DND-41 (cell line): ENCODE data around the gene TREM2.

Source experiments
- ATAC-seq: fragments of 200-7000 bp; cut with Tn5 transposase; 3 replicates; pipeline ENCODE4 v1.9.1; 2021; ENCODE audit warnings: low read depth; ENCODE audit not compliant: insufficient read depth
- DNase-seq: peaks from one replicate; pipeline ENCODE4 v3.0.0-alpha.2; 2020
- H2AFZ ChIP-seq: 2 replicates; pipeline ENCODE4 v1.6.0; 2012; ENCODE audit warnings: low read depth, low read length
- H3K27ac ChIP-seq: 2 replicates; pipeline ENCODE4 v1.5.1; 2012; ENCODE audit warnings: low read length, inconsistent platforms
- H3K27me3 ChIP-seq: fragments of 200-600 bp; sonication (generic); 2 replicates; pipeline ENCODE4 v1.6.0; 2012; ENCODE audit warnings: low read length, mild to moderate bottlenecking, inconsistent platforms; ENCODE audit not compliant: insufficient read depth, poor library complexity
- H3K36me3 ChIP-seq: 2 replicates; pipeline ENCODE4 v1.5.1; 2012; ENCODE audit warnings: low read length, inconsistent platforms; ENCODE audit not compliant: insufficient read depth
- H3K4me1 ChIP-seq: 2 replicates; pipeline ENCODE4 v1.5.1; 2012; ENCODE audit warnings: mild to moderate bottlenecking, low read length; ENCODE audit not compliant: insufficient read depth
- H3K4me2 ChIP-seq: 2 replicates; pipeline ENCODE4 v1.6.0; 2012; ENCODE audit warnings: mild to moderate bottlenecking, moderate library complexity, low read length, inconsistent platforms; ENCODE audit not compliant: insufficient read depth
- H3K4me3 ChIP-seq, 2 experiments: fragments of 200-600 bp in 1 of 2; shearing (Covaris generic) in 1 of 2; 2 replicates each; pipeline ENCODE4 v1.5.1; 2012 to 2016; ENCODE audit warnings: inconsistent platforms in 2 of 2, low read length in 2 of 2, mild to moderate bottlenecking in 2 of 2, low read depth in 1 of 2, moderate library complexity in 1 of 2
- H3K79me2 ChIP-seq: 2 replicates; pipeline ENCODE4 v1.6.0; 2012; ENCODE audit warnings: low read length, inconsistent platforms; ENCODE audit not compliant: insufficient read depth
- H3K9ac ChIP-seq: 2 replicates; pipeline ENCODE4 v1.6.0; 2012; ENCODE audit warnings: low read depth, mild to moderate bottlenecking, inconsistent platforms, low read length, moderate library complexity
- H3K9me3 ChIP-seq: 2 replicates; pipeline ENCODE4 v1.5.1; 2012; ENCODE audit warnings: low read length, moderate library complexity, mild to moderate bottlenecking, inconsistent platforms; ENCODE audit not compliant: insufficient read depth, severe bottlenecking
- H4K20me1 ChIP-seq: 2 replicates; pipeline ENCODE4 v1.6.0; 2012; ENCODE audit warnings: low read length; ENCODE audit not compliant: insufficient read depth
- CTCF ChIP-seq: IDR thresholded peaks from 2 replicates; pipeline ENCODE4 v1.5.1; 2012; ENCODE audit warnings: borderline replicate concordance, low read length, moderate library complexity, mild to moderate bottlenecking; ENCODE audit not compliant: poor library complexity, severe bottlenecking; ENCODE audit errors: extremely low read depth
- EZH2 ChIP-seq: IDR thresholded peaks from 3 replicates; pipeline ENCODE4 v1.6.1; 2012; ENCODE audit warnings: borderline replicate concordance, low read depth, mild to moderate bottlenecking, moderate library complexity, low read length, inconsistent platforms; ENCODE audit not compliant: severe bottlenecking

The TREM2 gene

GRCh38 chr6:41181566-41181965 is 18.6 kb upstream of the TREM2 start:
- H3K4me2 ChIP-seq, result no peak overlapping the region
- no peak for ATAC-seq
- DNase-seq, result no peak
- H2AFZ ChIP-seq, result peak overlapping the region; percentile 9; the same call in 1 of the 2 replicates
- no peak for TF ChIP-seq EZH2
- no peak for TF ChIP-seq CTCF
- H3K9ac ChIP-seq, result no peak overlapping the region
- H3K4me1 ChIP-seq, result peaks cover 12% of the 10 kb centered on the region; the same call in 1 of the 2 replicates
- no peaks in the 10 kb centered on the region for H3K79me2 ChIP-seq
- H3K27ac ChIP-seq, result no peak overlapping the region
- no peaks in the 10 kb centered on the region for H4K20me1 ChIP-seq
- no peaks in the 10 kb centered on the region for H3K27me3 ChIP-seq
- no peak overlapping the region for H3K4me3 ChIP-seq
- H3K36me3 ChIP-seq, result no peaks in the 10 kb centered on the region
- no peaks in the 10 kb centered on the region for H3K9me3 ChIP-seq

GRCh38 chr6:41179163-41179562 is 16.2 kb upstream of the TREM2 start:
- Histone ChIP-seq H3K36me3 (no peaks in the 10 kb centered on the region), H3K4me1 (0 out of 2 replicates have a peak, but pooled peaks cover 12% of the 10 kb centered on the region), H3K9me3 (no peaks in the 10 kb centered on the region), H3K27ac (no peak overlapping the region), H4K20me1 (no peaks in the 10 kb centered on the region), H3K4me2 (no peak overlapping the region), H2AFZ (no peak overlapping the region), H3K9ac (no peak overlapping the region), H3K79me2 (no peaks in the 10 kb centered on the region), H3K27me3 (no peaks in the 10 kb centered on the region), H3K4me3 (no peak overlapping the region)
- ATAC-seq (no peak), DNase-seq (no peak)
- TF ChIP-seq CTCF (no peak), EZH2 (no peak)

GRCh38 chr6:41177695-41178094 is 14.8 kb upstream of the TREM2 start:
- no peaks in the 10 kb centered on the region for H3K9me3 ChIP-seq
- no peak for TF ChIP-seq CTCF
- TF ChIP-seq EZH2, result no peak
- DNase-seq, result no peak
- no peak for ATAC-seq
- no peaks in the 10 kb centered on the region for H4K20me1 ChIP-seq
- no peak overlapping the region for H3K4me3 ChIP-seq
- no peak overlapping the region for H3K27ac ChIP-seq
- no peak overlapping the region for H2AFZ ChIP-seq
- H3K9ac ChIP-seq, result no peak overlapping the region
- H3K79me2 ChIP-seq, result no peaks in the 10 kb centered on the region
- H3K36me3 ChIP-seq, result no peaks in the 10 kb centered on the region
- H3K4me2 ChIP-seq, result no peak overlapping the region
- H3K27me3 ChIP-seq, result no peaks in the 10 kb centered on the region
- H3K4me1 ChIP-seq, result 0 out of 2 replicates have a peak, but pooled peaks cover 12% of the 10 kb centered on the region

- TF ChIP-seq EZH2, result no peak
- no peak for TF ChIP-seq CTCF
- no peak overlapping the region for H3K9ac ChIP-seq
Measured at GRCh38 chr6:41177287-41177686, 14.4 kb upstream of the TREM2 start.

More at GRCh38 chr6:41177287-41177686, 14.4 kb upstream of the TREM2 start:
- H3K4me1 ChIP-seq, result 0 out of 2 replicates have a peak, but pooled peaks cover 8% of the 10 kb centered on the region
- no peak overlapping the region for H3K4me2 ChIP-seq
- H2AFZ ChIP-seq, result no peak overlapping the region; the same call in 1 of the 2 replicates
- ATAC-seq, result no peak
- H3K79me2 ChIP-seq, result no peaks in the 10 kb centered on the region
- no peaks in the 10 kb centered on the region for H3K36me3 ChIP-seq
- no peak overlapping the region for H3K27ac ChIP-seq
- H3K4me3 ChIP-seq, result no peak overlapping the region
- H4K20me1 ChIP-seq, result no peaks in the 10 kb centered on the region
- no peak for DNase-seq
- no peaks in the 10 kb centered on the region for H3K27me3 ChIP-seq
- no peaks in the 10 kb centered on the region for H3K9me3 ChIP-seq
